WERI-Rb-1 (cell line): ENCODE data around the gene DIDO1.

Experiments used
- DNase-seq: peaks from one replicate; pipeline ENCODE4 v3.0.0-alpha.2; 2020
- H3K27ac ChIP-seq: fragments of 250-450 bp; sonication (Bioruptor Pico); 2 replicates; pipeline ENCODE4 v1.5.1; 2020; ENCODE audit warnings: mild to moderate bottlenecking, moderate library complexity
- H3K27me3 ChIP-seq: fragments of 250-450 bp; sonication (Bioruptor Pico); 2 replicates; pipeline ENCODE4 v1.5.1; 2021; ENCODE audit warnings: mild to moderate bottlenecking, low read depth, moderate library complexity; ENCODE audit not compliant: insufficient read depth, severe bottlenecking
- H3K36me3 ChIP-seq: fragments of 250-450 bp; sonication (Bioruptor Pico); 2 replicates; pipeline ENCODE4 v1.5.1; 2020; ENCODE audit warnings: mild to moderate bottlenecking, moderate library complexity
- H3K4me3 ChIP-seq: 2 replicates; pipeline ENCODE4 v1.5.1; 2011; ENCODE audit warnings: low read depth, mild to moderate bottlenecking, control low read depth, low read length
- H3K9me3 ChIP-seq: fragments of 250-450 bp; sonication (Bioruptor Pico); 2 replicates; pipeline ENCODE4 v1.5.1; 2021; ENCODE audit warnings: mild to moderate bottlenecking, moderate library complexity; ENCODE audit not compliant: severe bottlenecking
- TF ChIP-seq, protein P1 (sequence below): IDR thresholded peaks from 2 replicates; pipeline ENCODE4 v1.5.1; 2011; ENCODE audit warnings: low read depth, mild to moderate bottlenecking, control low read depth, inconsistent platforms, low read length

DIDO1 gene

GRCh38 chr20:62906209-62906608 is 20.1 kb downstream of the DIDO1 start:
- no peak overlapping the region for H3K27ac ChIP-seq
- DNase-seq: no peak
- TF ChIP-seq, protein P1, sequence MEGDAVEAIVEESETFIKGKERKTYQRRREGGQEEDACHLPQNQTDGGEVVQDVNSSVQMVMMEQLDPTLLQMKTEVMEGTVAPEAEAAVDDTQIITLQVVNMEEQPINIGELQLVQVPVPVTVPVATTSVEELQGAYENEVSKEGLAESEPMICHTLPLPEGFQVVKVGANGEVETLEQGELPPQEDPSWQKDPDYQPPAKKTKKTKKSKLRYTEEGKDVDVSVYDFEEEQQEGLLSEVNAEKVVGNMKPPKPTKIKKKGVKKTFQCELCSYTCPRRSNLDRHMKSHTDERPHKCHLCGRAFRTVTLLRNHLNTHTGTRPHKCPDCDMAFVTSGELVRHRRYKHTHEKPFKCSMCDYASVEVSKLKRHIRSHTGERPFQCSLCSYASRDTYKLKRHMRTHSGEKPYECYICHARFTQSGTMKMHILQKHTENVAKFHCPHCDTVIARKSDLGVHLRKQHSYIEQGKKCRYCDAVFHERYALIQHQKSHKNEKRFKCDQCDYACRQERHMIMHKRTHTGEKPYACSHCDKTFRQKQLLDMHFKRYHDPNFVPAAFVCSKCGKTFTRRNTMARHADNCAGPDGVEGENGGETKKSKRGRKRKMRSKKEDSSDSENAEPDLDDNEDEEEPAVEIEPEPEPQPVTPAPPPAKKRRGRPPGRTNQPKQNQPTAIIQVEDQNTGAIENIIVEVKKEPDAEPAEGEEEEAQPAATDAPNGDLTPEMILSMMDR: no peak
- no peaks in the 10 kb centered on the region for H3K9me3 ChIP-seq
- H3K36me3 ChIP-seq: peaks cover 99% of the 10 kb centered on the region
- no peak overlapping the region for H3K4me3 ChIP-seq
- no peaks in the 10 kb centered on the region for H3K27me3 ChIP-seq

DNA sequence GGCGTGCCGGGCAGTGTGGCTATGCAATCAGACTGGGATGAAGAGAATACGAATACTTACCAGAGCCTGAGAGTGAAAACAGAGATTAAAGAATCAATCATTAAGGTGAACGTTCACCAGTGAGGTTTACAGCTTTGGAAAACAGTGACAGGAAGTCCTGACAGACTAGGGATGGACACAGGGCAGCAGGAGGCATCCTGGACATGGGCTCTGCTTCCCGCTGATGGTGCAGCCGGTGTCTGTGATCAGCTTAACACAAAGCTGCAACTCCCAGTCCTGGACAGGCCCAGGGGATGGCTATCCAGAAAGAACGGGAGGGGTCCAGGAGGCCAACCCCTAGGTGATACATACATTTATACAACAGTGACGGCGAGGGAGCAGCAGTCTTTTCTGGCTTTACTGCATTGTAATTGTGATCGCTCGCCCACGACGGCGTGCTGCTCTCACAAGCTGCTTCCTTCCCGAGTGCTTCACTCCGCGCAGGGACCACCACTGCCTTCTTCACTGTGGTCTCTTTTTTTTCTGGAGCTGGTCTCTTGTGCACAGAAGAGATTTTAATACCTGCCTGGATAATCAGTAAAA is 20.7 kb downstream of the DIDO1 start:
- Histone ChIP-seq H3K9me3 (no peaks in the 10 kb centered on the region), H3K36me3 (peaks cover 98% of the 10 kb centered on the region), H3K27me3 (no peaks in the 10 kb centered on the region), H3K4me3 (no peak overlapping the region), H3K27ac (no peak overlapping the region)
- no peak for DNase-seq
- TF ChIP-seq, protein P1: no peak

GRCh38 chr20:62902926-62903615 is 23.2 kb downstream of the DIDO1 start:
- H3K9me3 ChIP-seq: no peaks in the 10 kb centered on the region
- no peak overlapping the region for H3K27ac ChIP-seq
- H3K27me3 ChIP-seq: no peaks in the 10 kb centered on the region
- no peak for DNase-seq
- H3K4me3 ChIP-seq: no peak overlapping the region
- TF ChIP-seq, protein P1: no peak
- peaks cover 72% of the 10 kb centered on the region for H3K36me3 ChIP-seq

- no peak overlapping the region for H3K4me3 ChIP-seq
- TF ChIP-seq, protein P1: no peak
- peaks cover 64% of the 10 kb centered on the region for H3K36me3 ChIP-seq
- H3K27ac ChIP-seq: peak overlapping the region; percentile 77; the same call in 1 of the 2 replicates
- no peaks in the 10 kb centered on the region for H3K27me3 ChIP-seq
- no peaks in the 10 kb centered on the region for H3K9me3 ChIP-seq
- DNase-seq: no peak
Observed at GRCh38 chr20:62901891-62902290, 24.4 kb downstream of the DIDO1 start.

DNA sequence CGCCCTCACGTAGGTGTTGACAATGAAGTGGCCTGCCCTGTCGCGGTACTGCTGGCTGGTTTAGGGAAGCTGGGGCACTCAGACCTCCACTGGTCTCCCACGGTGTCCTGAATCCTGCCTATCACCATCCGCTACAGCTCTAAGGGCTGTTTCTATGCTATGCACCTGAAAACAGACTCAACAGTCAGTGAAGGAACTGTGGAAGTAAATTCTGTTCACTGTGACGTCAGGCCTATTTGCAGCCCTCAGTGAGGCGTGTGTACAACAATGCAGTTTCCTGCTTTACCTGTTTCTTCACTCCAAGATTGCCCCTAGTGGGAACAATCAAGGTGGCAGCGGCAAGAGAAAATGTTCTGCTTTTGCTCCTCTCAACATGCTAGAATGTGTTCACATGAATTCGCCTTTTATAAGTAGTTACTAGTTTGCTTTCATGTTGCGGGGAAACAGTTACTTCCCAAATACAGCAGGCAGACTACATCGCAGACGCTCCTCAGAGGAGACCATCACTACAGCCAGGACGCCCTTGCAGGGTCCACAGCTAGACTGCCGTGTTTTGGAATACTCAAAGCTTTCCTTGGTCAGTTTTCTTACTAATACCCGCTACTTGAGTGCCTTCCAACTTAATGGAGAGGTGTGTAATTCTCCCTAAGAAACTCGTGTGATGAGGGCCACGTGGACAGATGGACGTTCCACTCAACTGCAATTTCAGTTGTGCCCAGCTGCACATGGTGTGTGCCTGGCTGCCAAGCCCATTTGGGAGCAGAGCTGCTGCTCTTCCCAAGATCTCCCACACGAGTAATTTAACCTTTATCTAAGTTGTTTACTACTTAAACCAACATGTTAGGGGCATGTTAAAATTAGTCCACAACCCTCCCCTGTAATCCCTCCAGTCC is 25.4 kb downstream of the DIDO1 start:
- H3K36me3 ChIP-seq: peaks cover 62% of the 10 kb centered on the region
- no peak overlapping the region for H3K4me3 ChIP-seq
- peak; percentile 37 for DNase-seq
- peak overlapping the region; percentile 77 for H3K27ac ChIP-seq
- TF ChIP-seq, protein P1: peak; percentile 45; the same call in 1 of the 2 replicates
- H3K9me3 ChIP-seq: no peaks in the 10 kb centered on the region
- H3K27me3 ChIP-seq: no peaks in the 10 kb centered on the region
